Large intestine (tissue), 3 donors: Measurements from ENCODE around the gene HSDL1. TPM values are rescaled to one million over a fixed set of nuclear protein-coding genes. Genes with fewer than 3 reads are reported as not detected.
A peak's percentile ranks its signal among the peaks of the same experiment; 100 is the strongest.

Experiments used
- DNase-seq, 2 donors: peaks; one replicate each; pipeline versions ENCODE4 v3.0.0 to v3.0.0-alpha.2; 2013
- H3K27ac ChIP-seq: one replicate; pipeline ENCODE4 v1.5.1; 2013; ENCODE audit warnings: low read length
- H3K27me3 ChIP-seq: 2 replicates; pipeline ENCODE4 v1.6.1; 2013; ENCODE audit warnings: low read length; ENCODE audit not compliant: control insufficient read depth, insufficient read depth
- H3K36me3 ChIP-seq: 2 replicates; pipeline ENCODE4 v1.6.1; 2013; ENCODE audit warnings: low read length; ENCODE audit not compliant: control insufficient read depth, insufficient read depth
- H3K4me1 ChIP-seq: one replicate; pipeline ENCODE4 v1.6.1; 2013; ENCODE audit warnings: low read length; ENCODE audit not compliant: control insufficient read depth, insufficient read depth
- H3K4me3 ChIP-seq: one replicate; pipeline ENCODE4 v1.5.1; 2013; ENCODE audit warnings: low read length
- H3K9me3 ChIP-seq: one replicate; pipeline ENCODE4 v1.6.1; 2013; ENCODE audit warnings: mild to moderate bottlenecking, low read depth, low read length, moderate library complexity; ENCODE audit not compliant: control insufficient read depth
- WGBS: methylation state at CpG from one replicate; pipeline ENCODE4 v1.1.5; 2013; ENCODE audit warnings: low lambda C conversion rate; ENCODE audit not compliant: insufficient coverage; 5-methylcytosine and 5-hydroxymethylcytosine counted together
- polyA plus RNA-seq: library from polyadenylated mRNA; unstranded; fragments of 120-200 nt; gene quantifications from one replicate; pipeline ENCODE4 v1.2.1, GENCODE V29; 2013

HSDL1 gene
- polyA plus RNA-seq, 1 donor: 19.3 TPM

DNA sequence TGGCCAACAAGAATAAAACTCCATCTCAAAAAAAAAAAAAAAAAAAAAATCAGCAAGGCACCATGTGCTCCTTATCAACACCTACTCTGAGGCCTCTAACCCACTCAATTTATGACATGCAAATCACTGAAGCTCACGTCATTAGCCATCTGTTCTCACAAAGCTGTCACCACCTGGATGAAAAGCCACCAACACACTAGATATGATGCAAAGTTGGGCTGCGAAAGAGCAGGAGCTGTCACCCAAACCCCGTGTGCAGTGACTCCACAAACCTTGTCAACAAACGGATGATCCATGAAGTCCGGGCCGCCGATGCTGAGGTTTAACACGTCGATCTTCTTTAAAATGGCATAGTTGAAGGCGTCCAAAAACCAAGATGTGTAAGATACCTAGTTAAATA lies 53.5 kb downstream of the HSDL1 start:
- no peak overlapping the region for H3K27ac ChIP-seq
- 70% methylated on average over 2 of the region's 10 CpGs for WGBS

DNA sequence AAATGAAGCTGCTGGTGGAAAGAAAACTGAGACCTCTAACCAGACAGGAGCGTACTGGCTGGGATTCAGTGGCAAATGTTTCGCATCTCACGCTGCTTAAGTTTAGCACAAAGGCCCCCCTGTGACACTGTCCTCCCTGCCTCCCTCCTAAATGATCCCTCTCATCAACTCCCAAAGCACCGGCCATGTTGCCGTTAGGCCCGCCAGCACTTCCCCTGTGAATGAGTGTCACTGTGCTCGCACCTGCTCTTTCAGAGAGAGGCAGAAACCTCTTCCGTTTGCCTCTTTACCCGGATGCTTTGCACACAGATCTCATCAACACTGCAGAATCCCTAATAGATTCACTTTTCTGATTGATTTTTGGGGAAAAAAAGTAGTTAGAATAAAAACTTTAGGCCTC lies 54.8 kb downstream of the HSDL1 start:
- DNase-seq: no peak
- no peak overlapping the region for H3K4me3 ChIP-seq
- no peak overlapping the region for H3K27ac ChIP-seq
- WGBS: no CpG with 5 or more reads among the region's 9 CpGs
- no peaks in the 10 kb centered on the region for H3K4me1 ChIP-seq
- no peaks in the 10 kb centered on the region for H3K9me3 ChIP-seq
- peaks cover 80% of the 10 kb centered on the region for H3K36me3 ChIP-seq
- H3K27me3 ChIP-seq: no peaks in the 10 kb centered on the region

More for the DNA sequence above, 53.5 kb downstream of the HSDL1 start:
- peak in 1 of 2 donors; percentile 17 for DNase-seq
- Histone ChIP-seq H3K36me3 (peaks cover 80% of the 10 kb centered on the region), H3K4me3 (no peak overlapping the region), H3K4me1 (no peaks in the 10 kb centered on the region), H3K9me3 (no peaks in the 10 kb centered on the region), H3K27me3 (no peaks in the 10 kb centered on the region)

DNA sequence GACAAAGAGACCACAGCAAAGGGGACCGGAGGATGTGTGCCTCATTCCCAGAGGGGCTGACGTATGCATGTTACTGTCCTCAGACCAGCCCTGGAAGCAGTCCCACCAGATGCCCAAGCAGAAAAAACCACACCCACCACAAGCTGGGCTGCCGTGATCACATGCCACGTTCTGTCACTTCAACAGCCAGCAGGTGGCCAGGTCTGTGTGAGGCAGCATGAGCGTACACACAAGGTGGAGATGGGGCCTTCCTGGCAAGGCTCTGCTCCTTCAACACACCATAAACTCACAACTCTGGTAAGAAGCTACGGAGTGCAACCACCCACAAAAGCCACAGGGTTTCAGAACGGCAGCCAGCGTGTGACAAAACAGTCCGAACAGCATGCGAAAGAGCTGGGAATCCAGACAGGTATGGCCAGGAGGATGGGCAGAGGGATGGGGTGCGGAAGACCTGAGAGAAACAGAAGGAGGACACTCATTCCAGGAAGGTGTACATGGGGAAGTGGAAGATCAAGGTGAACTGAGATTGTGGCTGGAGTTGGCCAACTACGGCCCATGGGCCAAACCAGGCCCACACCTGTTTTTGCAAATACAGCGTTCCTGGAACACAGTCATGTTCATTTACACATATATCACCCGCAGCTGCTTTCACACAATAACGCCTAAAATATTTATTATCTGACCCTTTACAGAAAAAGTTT lies 56.1 kb downstream of the HSDL1 start:
- Histone ChIP-seq H3K27me3 (no peaks in the 10 kb centered on the region), H3K9me3 (no peaks in the 10 kb centered on the region), H3K4me1 (no peaks in the 10 kb centered on the region), H3K27ac (no peak overlapping the region), H3K36me3 (peaks cover 79% of the 10 kb centered on the region), H3K4me3 (no peak overlapping the region)
- 100% methylated on average over 2 of the region's 15 CpGs for WGBS
- peak in 1 of 2 donors; percentile 22 for DNase-seq

DNA sequence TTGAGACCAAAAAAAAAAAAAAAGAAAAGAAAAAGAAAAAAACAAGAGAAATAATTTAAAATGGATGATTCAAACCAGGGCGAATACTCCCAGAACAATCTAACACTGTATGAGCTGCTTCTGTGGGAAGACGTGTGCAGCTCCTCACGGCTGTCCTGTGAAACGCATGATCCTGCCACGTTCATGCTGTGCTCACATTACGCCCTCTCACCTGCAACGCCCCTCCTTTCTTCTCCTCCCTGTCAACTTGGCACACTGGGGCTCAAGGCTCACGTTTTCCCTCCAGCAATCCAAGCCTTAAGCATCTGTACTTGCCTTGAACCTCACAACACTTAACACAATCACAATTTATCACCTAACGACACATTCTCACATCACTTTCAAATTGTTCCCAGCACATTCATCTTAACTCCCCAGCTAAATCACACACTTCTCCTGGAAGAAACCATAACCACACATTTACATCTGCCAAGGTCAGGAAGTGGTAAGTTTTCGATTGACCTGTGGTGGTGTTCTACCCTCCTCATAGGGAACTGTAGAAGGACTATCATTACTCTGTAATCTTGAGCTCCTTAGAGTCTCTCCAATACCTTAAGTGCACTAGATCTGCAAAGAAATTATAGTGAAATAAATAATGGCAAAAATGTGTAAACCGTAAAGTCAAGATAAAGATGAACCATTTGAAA lies 57.4 kb downstream of the HSDL1 start:
- H3K4me1 ChIP-seq: no peaks in the 10 kb centered on the region
- peaks cover 77% of the 10 kb centered on the region for H3K36me3 ChIP-seq
- DNase-seq: no peak
- 100% methylated on average over 3 of the region's 11 CpGs for WGBS
- H3K27ac ChIP-seq: no peak overlapping the region
- no peak overlapping the region for H3K4me3 ChIP-seq
- no peaks in the 10 kb centered on the region for H3K9me3 ChIP-seq
- H3K27me3 ChIP-seq: no peaks in the 10 kb centered on the region

DNA sequence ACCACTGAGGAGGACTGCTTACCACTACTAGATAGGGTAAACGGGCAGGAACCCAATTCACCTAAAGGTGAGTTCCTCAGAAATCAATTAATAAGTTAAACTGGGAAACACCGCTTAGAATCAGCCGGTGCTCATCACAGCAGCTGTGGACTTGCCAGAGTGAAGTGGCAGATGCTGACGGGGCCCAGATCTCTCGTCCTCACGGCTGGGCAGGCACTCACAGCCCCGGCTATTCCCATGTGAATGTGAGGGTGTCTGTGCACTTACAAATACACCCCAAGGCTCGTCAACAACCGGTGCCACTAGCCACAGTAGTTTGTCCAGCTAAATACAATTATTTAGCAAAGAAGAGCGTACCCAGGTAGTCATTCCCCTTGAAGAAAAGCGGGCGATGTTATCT lies 58.0 kb downstream of the HSDL1 start:
- 100% methylated on average over 3 of the region's 12 CpGs for WGBS

DNA sequence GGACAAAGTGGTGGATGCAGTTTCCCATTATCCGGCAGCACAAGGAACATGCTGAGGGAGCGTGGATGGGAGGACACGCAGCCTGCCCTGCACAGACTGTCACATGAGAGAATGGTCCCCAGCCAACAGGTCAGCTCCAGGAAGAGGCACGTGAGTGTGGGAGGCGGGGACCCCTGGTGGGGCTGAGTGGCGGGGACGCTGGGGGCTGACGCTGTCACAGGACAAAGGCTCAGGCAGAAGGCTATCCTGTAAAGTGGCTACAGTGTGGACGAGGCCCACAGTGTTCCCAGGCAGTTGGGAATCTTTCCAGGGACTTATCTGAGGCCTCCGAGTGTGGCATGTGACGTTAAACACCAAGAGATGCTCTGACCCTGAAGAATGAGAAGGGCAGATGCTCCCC lies 58.6 kb downstream of the HSDL1 start:
- Histone ChIP-seq H3K9me3 (no peaks in the 10 kb centered on the region), H3K27me3 (no peaks in the 10 kb centered on the region), H3K36me3 (peaks cover 77% of the 10 kb centered on the region), H3K4me1 (no peaks in the 10 kb centered on the region), H3K27ac (no peak overlapping the region), H3K4me3 (no peak overlapping the region)
- no peak for DNase-seq
- 62% methylated on average over 3 of the region's 11 CpGs for WGBS

More for the DNA sequence above, 58.0 kb downstream of the HSDL1 start:
- no peaks in the 10 kb centered on the region for H3K27me3 ChIP-seq
- H3K27ac ChIP-seq: no peak overlapping the region
- H3K36me3 ChIP-seq: peaks cover 77% of the 10 kb centered on the region
- DNase-seq: no peak
- no peak overlapping the region for H3K4me3 ChIP-seq
- H3K9me3 ChIP-seq: no peaks in the 10 kb centered on the region
- no peaks in the 10 kb centered on the region for H3K4me1 ChIP-seq

DNA sequence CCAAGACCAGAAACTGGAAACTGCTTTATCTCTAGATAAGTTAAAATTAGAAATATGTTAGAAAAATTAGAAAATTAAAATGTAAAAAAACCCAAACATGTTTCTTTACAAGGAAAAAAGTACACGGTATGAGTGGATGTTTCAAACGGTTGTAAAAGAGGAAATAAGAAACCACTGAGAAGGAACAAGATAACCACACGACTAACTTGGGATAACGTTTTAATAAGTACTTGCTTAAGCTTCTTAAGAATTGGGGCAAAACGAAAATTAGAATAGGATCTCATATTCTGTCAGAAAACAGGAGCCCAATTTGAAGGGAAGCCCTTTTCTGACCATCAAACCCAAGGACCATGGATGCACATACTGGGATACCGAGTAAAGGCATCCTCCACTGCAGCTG lies 59.2 kb downstream of the HSDL1 start:
- H3K27ac ChIP-seq: no peak overlapping the region
- H3K4me3 ChIP-seq: no peak overlapping the region
- 80% methylated on average over 4 of the region's 6 CpGs for WGBS
- H3K36me3 ChIP-seq: peaks cover 78% of the 10 kb centered on the region
- no peaks in the 10 kb centered on the region for H3K9me3 ChIP-seq
- H3K27me3 ChIP-seq: no peaks in the 10 kb centered on the region
- no peaks in the 10 kb centered on the region for H3K4me1 ChIP-seq
- DNase-seq: no peak

DNA sequence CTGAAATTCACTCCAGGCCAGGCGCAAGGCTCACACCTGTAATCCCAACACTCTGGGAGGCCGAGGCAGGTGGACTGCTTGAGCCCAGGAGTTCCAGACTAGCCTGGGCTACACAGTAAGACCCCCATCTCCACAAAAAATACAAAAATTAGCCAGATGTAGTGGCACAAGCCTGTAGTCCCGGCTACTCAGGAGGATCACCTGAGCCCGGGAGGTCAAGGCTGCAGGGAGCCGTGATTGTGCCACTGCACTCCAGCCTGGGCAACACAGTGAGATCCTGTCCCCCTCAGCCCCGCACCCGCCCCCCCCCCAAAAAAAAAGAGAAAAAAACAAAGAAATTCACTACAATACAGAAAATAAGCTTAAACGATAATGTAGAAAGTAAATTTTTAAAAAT lies 59.7 kb downstream of the HSDL1 start:
- DNase-seq: no peak
- Histone ChIP-seq H3K27ac (no peak overlapping the region), H3K36me3 (peaks cover 79% of the 10 kb centered on the region), H3K4me3 (no peak overlapping the region), H3K27me3 (no peaks in the 10 kb centered on the region), H3K9me3 (no peaks in the 10 kb centered on the region), H3K4me1 (no peaks in the 10 kb centered on the region)
- 75% methylated on average over 1 of the region's 8 CpGs for WGBS

DNA sequence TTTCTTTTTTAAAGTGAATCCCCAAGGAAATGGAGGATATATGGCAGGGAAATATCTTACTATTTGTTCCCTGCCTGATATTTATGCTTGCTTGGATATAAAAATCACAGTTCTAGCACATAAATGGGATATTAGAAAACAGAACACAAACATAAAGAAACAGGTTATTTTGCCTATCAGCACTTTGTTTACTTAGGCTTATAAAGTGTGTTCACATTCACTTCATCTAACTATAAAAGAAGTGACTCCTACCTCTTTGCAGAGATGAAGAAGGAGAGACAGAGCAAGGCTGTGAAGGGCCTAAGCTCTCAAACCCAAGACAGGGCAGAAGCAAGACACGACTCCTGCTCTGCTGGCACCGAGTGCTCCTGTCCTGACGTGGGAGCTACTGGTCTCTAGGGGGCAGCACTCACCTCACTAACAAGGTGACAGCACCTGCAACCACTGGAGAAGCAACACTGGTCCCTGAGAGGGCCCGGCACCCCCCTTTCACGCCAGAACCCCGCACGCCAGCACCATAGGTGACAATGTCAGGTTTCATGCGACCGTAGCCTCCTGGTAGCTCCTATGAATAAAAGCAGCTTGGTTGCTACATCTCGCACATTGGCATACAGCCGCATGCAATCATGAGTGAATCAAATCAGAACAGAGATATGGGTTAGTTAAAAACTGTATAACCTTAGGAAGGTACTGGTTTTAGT lies 60.3 kb downstream of the HSDL1 start:
- H3K4me3 ChIP-seq: no peak overlapping the region
- DNase-seq: peak; percentile 54 to 56
- H3K9me3 ChIP-seq: no peaks in the 10 kb centered on the region
- H3K27ac ChIP-seq: no peak overlapping the region
- H3K36me3 ChIP-seq: peaks cover 79% of the 10 kb centered on the region
- no peaks in the 10 kb centered on the region for H3K4me1 ChIP-seq
- no CpG with 5 or more reads among the region's 11 CpGs for WGBS
- H3K27me3 ChIP-seq: no peaks in the 10 kb centered on the region

DNA sequence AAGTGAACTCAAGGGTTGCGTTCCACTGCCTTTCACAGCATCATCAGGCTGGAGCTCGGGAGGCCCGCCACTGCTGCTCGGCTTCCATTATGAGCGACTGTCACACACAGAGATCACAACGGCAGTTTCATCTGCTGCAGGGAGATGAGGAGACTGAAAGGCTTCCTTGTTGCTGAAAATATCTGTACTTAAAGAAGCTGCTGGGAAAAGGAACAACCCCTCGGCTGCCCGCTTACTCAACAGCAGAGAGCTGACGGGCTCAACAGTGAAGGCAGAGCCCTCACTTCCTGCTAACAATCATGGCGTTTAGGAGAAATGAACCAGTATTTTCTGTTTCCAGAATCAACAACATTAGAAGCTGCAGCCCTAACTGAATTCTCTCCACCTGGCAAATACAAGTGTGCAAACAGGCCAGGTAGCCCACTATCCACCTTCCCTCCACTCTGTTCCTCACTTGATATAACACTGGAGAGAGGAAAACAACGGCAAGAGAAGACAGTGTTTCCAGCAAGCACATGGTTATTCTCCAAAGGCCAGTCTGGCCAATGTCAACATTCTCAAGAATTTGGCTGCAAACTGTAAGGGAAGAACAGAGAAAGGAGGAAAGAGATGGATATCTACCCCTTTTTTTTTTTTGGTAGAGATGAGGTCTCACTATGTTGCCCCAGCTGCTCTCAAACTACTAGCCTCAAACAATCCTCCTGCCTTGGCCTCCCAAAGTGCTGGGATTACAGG lies 62.0 kb downstream of the HSDL1 start:
- Histone ChIP-seq H3K4me1 (no peaks in the 10 kb centered on the region), H3K4me3 (no peak overlapping the region), H3K36me3 (peaks cover 78% of the 10 kb centered on the region), H3K9me3 (no peaks in the 10 kb centered on the region), H3K27ac (no peak overlapping the region), H3K27me3 (no peaks in the 10 kb centered on the region)
- DNase-seq: peak in 1 of 2 donors; percentile 13
- WGBS: no CpG with 5 or more reads among the region's 11 CpGs
